Gastrocnemius medialis (tissue), 4 donors: ENCODE data around the gene FBXL17.

Experiments
- POLR2A ChIP-seq, 2 donors: fragments of 450-650 bp; IDR thresholded peaks; one replicate each; pipeline ENCODE4 v1.6.1; 2017; ENCODE audit warnings: antibody characterized with exemption in 2 of 2, mild to moderate bottlenecking in 2 of 2, moderate library complexity in 2 of 2
- TF ChIP-seq, protein P1 (sequence below), 5 experiments: fragments of 450-650 bp in 3 of 5; fragments of 200-600 bp in 2 of 5; sonication (generic) in 2 of 5; IDR thresholded peaks in 4 of 5; conservative IDR thresholded peaks in 1 of 5; 1 replicate in 4 of 5; 2 replicates in 1 of 5; pipeline ENCODE4 v1.5.1; 2016 to 2019; ENCODE audit warnings: antibody characterized with exemption in 5 of 5, mild to moderate bottlenecking in 3 of 5, moderate library complexity in 3 of 5

DNA sequence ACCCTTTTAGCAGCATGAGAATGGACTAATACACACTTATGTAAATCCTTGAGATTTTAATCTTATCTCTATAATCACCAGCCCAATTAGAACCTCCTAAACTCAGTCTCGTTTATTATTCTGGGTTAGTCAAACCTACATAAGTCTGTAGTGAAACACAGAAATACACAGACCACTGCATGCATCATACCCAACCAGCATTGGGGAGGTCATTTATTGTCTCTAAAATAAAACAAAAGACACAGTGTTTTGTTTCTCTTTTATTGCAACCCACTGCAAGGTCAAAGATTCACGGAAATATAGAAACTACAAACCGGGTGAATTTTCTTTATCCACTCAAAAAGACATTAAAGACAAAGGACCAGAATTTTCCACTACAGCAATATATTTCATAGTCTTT, 523.1 kb downstream of the FBXL17 start:
- no peak for TF ChIP-seq POLR2A (IDR thresholded peaks at IDR 0.05)
- TF ChIP-seq, protein P1, sequence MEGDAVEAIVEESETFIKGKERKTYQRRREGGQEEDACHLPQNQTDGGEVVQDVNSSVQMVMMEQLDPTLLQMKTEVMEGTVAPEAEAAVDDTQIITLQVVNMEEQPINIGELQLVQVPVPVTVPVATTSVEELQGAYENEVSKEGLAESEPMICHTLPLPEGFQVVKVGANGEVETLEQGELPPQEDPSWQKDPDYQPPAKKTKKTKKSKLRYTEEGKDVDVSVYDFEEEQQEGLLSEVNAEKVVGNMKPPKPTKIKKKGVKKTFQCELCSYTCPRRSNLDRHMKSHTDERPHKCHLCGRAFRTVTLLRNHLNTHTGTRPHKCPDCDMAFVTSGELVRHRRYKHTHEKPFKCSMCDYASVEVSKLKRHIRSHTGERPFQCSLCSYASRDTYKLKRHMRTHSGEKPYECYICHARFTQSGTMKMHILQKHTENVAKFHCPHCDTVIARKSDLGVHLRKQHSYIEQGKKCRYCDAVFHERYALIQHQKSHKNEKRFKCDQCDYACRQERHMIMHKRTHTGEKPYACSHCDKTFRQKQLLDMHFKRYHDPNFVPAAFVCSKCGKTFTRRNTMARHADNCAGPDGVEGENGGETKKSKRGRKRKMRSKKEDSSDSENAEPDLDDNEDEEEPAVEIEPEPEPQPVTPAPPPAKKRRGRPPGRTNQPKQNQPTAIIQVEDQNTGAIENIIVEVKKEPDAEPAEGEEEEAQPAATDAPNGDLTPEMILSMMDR (IDR thresholded peaks at IDR 0.05 in 4 of 5, conservative IDR thresholded peaks at IDR 0.05 in 1 of 5) = no peak
